Brain microvascular endothelial cell (primary cell): ENCODE data around the gene MYRF.

Experiments used
- DNase-seq: peaks from one replicate; pipeline ENCODE4 v3.0.0-alpha.2; 2020
- H3K27ac ChIP-seq: fragments of 250-450 bp; sonication (Bioruptor Pico); 2 replicates; pipeline ENCODE4 v1.5.1; 2020; ENCODE audit warnings: mild to moderate bottlenecking, moderate library complexity
- H3K27me3 ChIP-seq: fragments of 250-450 bp; sonication (Bioruptor Pico); replicated peaks from 2 replicates; pipeline ENCODE4 v1.5.1; 2020; ENCODE audit warnings: mild to moderate bottlenecking
- H3K36me3 ChIP-seq: fragments of 250-450 bp; sonication (Bioruptor Pico); replicated peaks from 2 replicates; pipeline ENCODE4 v1.5.1; 2020; ENCODE audit warnings: mild to moderate bottlenecking
- H3K4me3 ChIP-seq: 2 replicates; pipeline ENCODE4 v1.5.1; 2011; ENCODE audit warnings: low read depth, mild to moderate bottlenecking, control low read depth, low read length, moderate library complexity
- CTCF ChIP-seq: IDR thresholded peaks from 2 replicates; pipeline ENCODE4 v1.5.1; 2011; ENCODE audit warnings: low read depth, mild to moderate bottlenecking, moderate library complexity, low read length, control low read depth, inconsistent platforms; ENCODE audit errors: missing control alignments
- in situ Hi-C: cut with HindIII; loops from 2 replicates; pipeline ENCODE4 v1.10.0; 2017; ENCODE audit warnings: low sequenced_read_pairs, low pct_ligation_motif_present

MYRF gene

GRCh38 chr11:61737131-61737530, 15.3 kb upstream of the MYRF start:
- no peak for TF ChIP-seq CTCF
- in situ Hi-C loops = no loop called here
- DNase-seq = no peak
- no peak overlapping the region for H3K4me3 ChIP-seq
- no peak overlapping the region for H3K27ac ChIP-seq
- peaks cover 12% of the 10 kb centered on the region for H3K36me3 ChIP-seq
- H3K27me3 ChIP-seq = no peaks in the 10 kb centered on the region

GRCh38 chr11:61737636-61738386, 14.6 kb upstream of the MYRF start:
- H3K36me3 ChIP-seq = peaks cover 12% of the 10 kb centered on the region
- H3K4me3 ChIP-seq = no peak overlapping the region
- no peaks in the 10 kb centered on the region for H3K27me3 ChIP-seq
- no peak for TF ChIP-seq CTCF
- H3K27ac ChIP-seq = no peak overlapping the region
- DNase-seq = no peak
- in situ Hi-C loops = no loop called here

GRCh38 chr11:61738776-61739175, 13.7 kb upstream of the MYRF start:
- H3K36me3 ChIP-seq = peaks cover 12% of the 10 kb centered on the region
- TF ChIP-seq CTCF = no peak
- H3K27me3 ChIP-seq = no peaks in the 10 kb centered on the region
- no peak overlapping the region for H3K4me3 ChIP-seq
- DNase-seq = no peak
- in situ Hi-C loops = no loop called here
- no peak overlapping the region for H3K27ac ChIP-seq

- TF ChIP-seq CTCF = no peak
- Histone ChIP-seq H3K36me3 (peaks cover 17% of the 10 kb centered on the region), H3K27ac (no peak overlapping the region), H3K27me3 (no peaks in the 10 kb centered on the region), H3K4me3 (no peak overlapping the region)
- in situ Hi-C loops = no loop called here
- DNase-seq = no peak
These were observed 13.0 kb upstream of the MYRF start for GRCh38 chr11:61739413-61739812.

- Histone ChIP-seq H3K27me3 (no peaks in the 10 kb centered on the region), H3K27ac (no peak overlapping the region), H3K4me3 (no peak overlapping the region), H3K36me3 (peaks cover 17% of the 10 kb centered on the region)
- DNase-seq = no peak
- in situ Hi-C loops = no loop called here
- TF ChIP-seq CTCF = no peak
These were observed 12.5 kb upstream of the MYRF start for GRCh38 chr11:61739966-61740365.

GRCh38 chr11:61742391-61742790, 10.0 kb upstream of the MYRF start:
- no peak for TF ChIP-seq CTCF

More at GRCh38 chr11:61742391-61742790, 10.0 kb upstream of the MYRF start:
- Histone ChIP-seq H3K27me3 (no peaks in the 10 kb centered on the region), H3K36me3 (peaks cover 9% of the 10 kb centered on the region), H3K4me3 (no peak overlapping the region), H3K27ac (no peak overlapping the region)
- in situ Hi-C loops = no loop called here
- DNase-seq = no peak
